HG03280 (cell line): ENCODE measurements around the gene EHMT1.

Source experiments
- ATAC-seq: cut with Tn5 transposase; IDR thresholded peaks from one replicate; pipeline ENCODE4 v1.9.1; 2021; ENCODE audit warnings: mild to moderate bottlenecking, moderate library complexity; ENCODE audit not compliant: unreplicated experiment

EHMT1 gene

GRCh38 chr9:137643921-137644320 is 25.1 kb downstream of the EHMT1 start:
- no peak for ATAC-seq

DNA sequence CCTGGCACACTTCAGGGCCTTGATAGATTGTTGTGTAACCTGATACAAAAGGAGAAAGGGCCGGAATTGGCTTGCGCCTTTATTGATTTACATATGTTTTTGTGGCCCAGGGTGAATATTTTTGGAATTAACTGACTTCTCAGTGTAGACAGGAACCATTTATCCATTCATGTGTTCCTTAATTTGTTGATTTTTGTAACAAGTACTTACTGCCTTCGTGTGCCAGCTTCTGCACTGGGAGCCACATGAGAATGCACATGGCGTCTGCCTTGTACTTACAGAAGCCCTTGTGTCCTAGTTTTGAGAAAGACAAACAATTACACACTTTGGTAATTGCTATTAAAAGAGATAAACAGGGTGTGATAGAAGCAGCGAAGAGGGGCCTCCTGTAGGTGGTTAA is 26.4 kb downstream of the EHMT1 start:
- ATAC-seq, result no peak

- ATAC-seq, result no peak
Observed at GRCh38 chr9:137646341-137646740, 27.5 kb downstream of the EHMT1 start.

GRCh38 chr9:137647096-137647714 is 28.4 kb downstream of the EHMT1 start:
- no peak for ATAC-seq

DNA sequence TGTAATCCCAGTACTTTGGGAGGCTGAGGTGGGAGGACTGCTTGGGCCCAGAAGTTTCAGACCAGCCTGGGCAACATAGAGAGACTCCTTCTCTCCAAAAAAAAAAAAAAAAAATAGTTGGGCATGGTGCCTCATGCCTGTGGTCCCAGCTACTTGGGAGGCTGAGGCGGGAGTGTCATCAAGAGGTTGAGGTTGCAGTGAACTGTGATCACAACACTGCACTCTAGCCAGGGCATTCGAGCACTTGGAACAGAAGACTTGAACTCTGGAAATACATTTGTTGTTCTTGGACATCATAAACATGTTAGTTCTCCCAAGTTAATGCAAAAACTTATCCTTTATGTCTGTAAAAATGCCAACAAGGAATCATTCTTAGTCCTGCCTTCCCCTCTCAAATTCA is 29.6 kb downstream of the EHMT1 start:
- no peak for ATAC-seq

GRCh38 chr9:137649553-137649952 is 30.7 kb downstream of the EHMT1 start:
- ATAC-seq, result no peak

DNA sequence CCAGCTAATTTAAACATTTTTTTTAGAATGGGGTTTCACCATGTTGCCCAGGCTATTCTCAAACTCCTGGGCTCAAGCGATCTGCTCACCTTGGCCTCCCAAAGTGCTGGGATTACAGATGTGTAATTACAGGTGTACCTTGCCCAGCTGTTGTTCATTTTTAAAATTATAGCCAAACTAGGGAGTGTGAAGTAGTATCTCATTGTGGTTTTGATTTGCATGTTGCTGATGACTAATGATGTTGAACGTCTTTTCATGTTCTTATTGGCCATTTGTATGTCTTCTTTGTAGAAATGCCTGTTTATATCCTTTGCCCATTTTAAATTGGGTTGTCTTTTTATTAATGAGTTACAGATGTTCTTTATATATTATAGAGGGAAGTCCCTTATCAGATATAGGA is 31.5 kb downstream of the EHMT1 start:
- no peak for ATAC-seq

DNA sequence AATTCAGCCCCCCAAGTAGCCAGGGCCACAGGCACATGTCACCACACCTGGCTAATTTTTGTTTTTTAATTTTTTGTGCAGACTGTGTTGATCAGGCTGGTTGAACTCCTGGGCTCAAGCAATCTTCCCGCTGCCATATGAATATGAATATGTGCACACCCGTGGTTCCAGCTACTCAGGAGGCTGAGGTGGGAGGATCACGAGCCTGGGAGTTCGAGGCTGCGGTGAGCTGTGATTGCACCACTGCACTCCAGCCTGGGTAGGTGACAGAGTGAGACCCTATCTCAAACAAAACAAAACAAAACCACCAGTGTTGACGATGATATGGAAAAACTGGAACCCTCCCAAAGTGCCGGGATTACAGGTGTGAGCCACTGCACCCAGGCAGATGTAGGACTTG is 32.0 kb downstream of the EHMT1 start:
- ATAC-seq, result no peak

- no peak for ATAC-seq
Observed at GRCh38 chr9:137656416-137656815, 37.6 kb downstream of the EHMT1 start.

DNA sequence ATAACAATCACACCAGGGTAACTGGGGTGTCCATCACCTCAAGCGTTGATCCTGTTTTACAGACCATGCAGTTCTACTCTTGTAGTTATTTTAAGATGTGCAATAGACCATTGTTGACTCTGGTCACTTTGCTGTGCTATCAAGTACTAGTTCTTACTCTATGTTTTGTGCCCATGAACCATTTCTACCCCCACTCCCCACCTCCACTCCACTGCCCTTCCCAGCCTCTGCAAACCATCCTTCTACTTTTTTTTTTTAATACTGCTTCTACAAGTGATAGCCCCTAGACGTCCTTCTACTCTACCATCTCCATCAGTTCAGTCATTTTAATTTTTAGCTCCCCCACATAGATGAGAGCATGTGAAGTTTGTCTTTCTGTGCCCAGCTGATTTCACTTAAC is 38.8 kb downstream of the EHMT1 start:
- no peak for ATAC-seq

DNA sequence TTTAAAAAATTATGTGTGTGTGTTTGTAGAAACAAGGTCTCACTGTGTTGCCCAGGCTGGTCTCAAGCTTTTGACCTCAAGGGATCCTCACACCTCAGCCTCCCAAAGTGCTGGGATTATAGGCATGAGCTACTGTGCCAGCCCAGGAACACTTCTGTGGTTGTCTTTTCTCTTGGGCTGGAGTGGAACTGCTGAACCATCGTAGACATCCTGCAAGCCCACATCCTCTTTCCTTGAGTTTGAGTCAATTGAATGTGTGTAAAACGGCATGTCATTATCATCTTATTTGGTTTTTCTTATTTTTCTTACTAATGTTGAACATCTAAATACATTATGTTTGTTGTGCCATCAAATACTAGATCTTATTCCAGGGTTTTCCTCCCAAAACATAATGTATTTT is 40.0 kb downstream of the EHMT1 start:
- no peak for ATAC-seq

GRCh38 chr9:137660144-137660543 is 41.3 kb downstream of the EHMT1 start:
- no peak for ATAC-seq

- no peak for ATAC-seq
Observed at GRCh38 chr9:137663584-137663983, 44.8 kb downstream of the EHMT1 start.

DNA sequence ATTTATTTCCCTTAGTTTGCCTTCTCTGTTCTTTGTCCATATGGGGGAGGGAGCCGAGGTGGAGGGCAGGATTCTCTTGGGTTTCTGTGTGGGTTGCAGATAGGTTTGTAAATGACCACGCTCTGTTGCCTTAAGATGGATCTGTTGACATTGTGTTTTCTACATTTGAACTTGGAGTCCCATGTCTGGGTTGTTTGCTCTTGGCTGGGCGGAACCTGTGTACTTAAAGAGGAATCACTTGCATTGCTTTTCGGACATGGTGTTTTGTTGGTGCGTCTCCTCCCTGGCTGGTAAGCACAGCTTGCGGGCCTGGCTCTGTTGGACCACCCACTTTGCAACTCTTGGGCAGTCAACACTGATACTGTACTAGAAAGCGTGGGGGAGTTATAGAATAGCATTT is 45.9 kb downstream of the EHMT1 start:
- ATAC-seq, result no peak

- no peak for ATAC-seq
Observed at GRCh38 chr9:137665226-137665625, 46.4 kb downstream of the EHMT1 start.

DNA sequence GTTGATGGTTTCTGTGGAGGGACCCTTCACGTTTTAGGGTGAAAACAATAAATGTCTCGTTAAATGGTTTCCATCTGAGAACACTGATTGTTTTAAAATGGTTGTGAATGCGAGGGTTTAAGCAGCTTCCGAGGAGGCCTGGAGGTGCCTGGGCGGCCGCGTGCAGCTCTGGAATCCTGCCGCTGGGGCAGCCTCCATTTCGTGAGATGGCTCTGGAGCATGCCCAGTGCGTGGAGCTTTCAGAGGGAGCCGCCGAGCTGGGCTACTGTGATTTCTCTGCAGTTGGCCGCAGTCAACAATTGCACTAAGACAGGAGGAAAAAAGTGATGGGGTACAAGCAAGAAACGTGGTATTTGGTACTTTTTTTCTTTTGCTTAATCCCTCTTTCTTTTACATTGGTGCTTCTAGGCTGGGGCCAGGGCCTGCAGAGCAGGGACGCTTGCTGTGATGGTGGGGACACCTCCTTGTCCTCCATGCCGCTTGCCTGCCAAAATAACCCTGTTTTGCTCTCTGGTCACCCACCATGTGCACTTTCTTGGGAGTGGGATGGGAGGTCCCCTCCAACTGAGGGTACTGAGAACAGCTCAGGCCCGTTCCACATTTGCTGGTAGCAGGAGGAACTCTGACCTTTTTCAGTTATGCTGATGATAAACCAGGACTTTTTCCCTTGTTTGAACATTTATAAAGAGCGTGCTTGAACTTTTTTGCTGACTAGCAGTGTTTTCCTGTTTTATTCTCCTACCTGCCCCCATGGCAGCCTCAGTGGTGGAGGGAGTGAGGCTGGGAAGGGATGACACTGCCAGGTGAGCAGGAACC is 47.1 kb downstream of the EHMT1 start:
- no peak for ATAC-seq

- ATAC-seq, result no peak
Observed at GRCh38 chr9:137666513-137666822, 47.7 kb downstream of the EHMT1 start.

DNA sequence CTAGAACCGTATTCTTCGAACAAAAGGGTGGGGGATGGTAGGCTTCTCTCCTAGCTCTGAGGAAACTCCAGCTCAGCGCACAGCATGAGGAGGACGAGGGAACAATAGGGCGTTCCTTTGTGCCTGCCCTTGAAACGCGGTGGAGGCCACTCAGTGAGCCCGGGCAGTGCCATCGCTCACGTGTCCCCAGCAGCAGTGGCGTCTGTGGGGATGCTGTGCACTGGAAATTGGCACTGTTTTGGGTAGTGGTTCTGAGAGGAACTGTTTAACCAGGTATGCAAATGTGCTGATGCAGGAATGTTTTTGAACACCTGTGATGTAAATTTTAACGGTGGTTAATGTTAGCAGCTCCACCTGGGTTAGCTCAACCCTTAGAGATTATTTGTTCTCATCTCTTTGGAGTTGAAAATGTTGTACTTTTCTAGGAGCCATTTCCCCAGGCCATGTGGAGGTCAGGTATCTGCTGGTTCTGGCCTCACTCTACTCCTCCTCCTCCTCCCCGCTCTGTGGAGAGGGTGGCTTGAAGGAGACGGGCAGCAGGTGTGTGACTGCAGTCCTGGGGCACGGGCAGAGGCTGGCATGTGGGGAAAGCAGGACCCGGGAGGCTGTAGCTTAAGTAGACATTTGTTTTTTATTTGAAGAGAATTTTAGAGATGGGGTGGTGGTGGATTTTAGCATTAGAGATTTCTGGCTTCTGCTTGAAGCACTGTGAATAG is 48.3 kb downstream of the EHMT1 start:
- no peak for ATAC-seq

DNA sequence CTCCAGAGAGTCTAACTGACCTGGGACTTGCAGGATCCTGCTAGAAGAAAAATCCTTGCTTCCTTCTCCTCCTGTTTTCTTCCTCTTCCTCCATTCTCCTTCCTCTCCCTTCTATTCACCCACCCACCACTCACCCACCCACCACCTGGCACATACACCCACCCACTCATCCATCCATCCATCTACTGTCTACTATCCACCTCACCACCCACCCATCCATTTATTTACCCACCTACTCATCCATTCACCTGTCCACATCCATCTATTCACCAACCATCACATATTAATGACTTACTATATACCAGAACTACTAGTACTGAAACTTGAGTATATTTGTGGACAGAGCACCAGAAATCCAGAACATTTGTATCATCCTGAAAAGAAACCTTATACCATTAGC is 49.4 kb downstream of the EHMT1 start:
- ATAC-seq, result no peak

- no peak for ATAC-seq
Observed at GRCh38 chr9:137669261-137669672, 50.5 kb downstream of the EHMT1 start.

DNA sequence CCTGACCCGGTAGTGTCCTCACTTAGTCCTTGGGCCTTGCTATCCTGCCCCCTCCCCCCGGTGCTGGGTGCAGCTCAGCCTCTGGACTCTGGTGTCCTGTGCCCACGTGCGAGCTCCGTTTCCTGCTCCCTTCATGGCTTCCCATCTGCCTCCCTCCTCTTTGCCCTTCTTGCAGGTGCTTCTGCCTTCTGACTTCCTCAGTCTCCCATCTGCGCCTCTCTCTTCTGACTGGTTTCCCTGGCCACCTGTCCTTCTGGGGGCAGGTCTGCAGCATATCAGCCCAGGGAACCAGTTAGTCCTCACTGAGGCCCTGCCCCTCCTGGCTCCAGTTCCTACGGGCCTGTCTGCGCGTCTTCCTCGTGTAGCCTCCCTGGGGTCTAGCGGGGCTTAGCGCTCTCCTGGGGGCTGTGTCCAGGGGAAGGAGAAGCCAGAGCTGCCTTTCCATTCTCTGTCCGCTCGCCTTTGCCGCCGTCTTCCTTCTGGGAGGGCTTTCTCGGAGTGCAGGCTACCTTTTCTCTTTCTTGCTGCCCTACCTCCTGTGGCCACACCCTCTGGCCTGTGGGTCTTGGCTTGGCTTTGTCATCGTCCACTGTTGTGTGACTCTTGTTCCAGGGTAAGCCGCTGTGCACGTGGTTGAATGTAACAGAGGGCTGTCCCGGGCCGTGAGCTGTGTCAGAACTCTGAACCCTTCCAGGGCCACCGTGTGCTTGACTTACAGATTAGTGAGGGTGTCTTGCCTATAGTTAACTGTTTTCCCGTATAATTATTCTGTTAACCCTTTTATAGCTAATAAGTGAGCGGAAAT is 51.8 kb downstream of the EHMT1 start:
- ATAC-seq, result no peak

- no peak for ATAC-seq
Observed at GRCh38 chr9:137671196-137671538, 52.4 kb downstream of the EHMT1 start.
